DMS153 treated with DMSO at 0.1 percent for 48 hours (cell line): ENCODE results near the gene DGKD.
"Not testable (repeated sequence)": the region's sequence is repeated elsewhere in the genome, so short reads cannot be mapped to it uniquely, and the experiment has no call there.

Source experiments
- DNase-seq: peaks from one replicate; lab custom pipeline; 2025; ENCODE audit not compliant: unreplicated experiment; lab: John Stamatoyannopoulos, UW

The DGKD gene

DNA sequence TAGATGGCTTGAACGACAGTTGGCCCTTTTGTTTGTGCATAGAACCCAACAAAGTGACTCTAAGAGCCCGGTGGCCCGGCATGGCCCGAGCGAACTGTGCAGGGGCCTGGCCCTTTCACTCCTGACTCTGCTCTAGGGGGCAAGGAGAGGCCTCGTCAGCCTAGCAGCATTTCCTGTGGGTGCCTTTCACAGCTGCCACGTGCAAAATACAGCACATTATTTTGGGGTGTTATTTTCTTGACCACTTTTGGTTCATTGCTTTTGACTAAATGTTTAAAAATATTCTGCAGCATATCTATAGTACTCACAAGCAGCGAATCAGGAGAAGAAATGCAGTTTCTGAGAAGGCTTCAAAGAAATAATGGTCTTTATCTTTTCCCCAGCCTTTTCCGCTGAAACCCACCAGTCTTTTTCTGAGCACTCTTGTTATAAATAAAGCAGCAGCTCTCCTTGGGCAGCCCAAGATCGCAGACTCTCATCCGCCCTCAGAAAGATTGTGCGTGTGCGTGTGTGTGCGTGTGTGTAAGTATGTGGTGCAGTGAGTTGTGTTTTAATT is 31.3 kb downstream of the DGKD start:
- no peak for DNase-seq

DNA sequence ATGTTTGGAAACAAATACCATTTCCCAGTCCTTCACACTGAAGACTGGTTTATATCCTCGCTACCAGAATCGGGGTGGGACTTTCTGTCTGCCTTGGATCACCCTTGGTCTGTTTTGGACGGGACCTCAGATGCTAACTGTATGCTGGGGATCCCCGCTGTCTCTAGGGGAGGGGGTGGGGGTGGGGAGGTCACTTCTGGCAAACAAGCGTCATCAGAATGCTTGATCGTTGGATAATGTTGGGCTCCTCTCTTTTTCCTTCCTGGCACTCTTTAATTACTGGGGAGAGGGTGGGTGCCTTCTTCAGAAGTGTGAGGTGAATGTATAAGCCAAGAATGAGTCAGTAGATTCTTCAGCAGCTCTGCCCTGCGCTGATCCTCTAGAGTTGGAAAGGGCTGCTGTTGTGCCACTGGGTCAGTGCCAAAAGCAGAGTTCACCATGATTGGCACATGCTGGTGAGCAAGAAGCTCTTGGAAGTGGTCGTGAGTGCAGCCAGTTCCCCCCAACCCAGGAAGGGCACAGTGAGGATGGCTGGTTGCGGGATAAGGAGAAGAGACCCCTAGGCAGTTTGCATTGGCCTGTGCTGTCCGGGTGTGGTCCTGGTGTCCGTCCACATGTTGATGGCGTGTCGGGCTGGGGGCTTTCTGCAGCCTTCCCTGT is 32.2 kb downstream of the DGKD start:
- DNase-seq, result no peak

DNA sequence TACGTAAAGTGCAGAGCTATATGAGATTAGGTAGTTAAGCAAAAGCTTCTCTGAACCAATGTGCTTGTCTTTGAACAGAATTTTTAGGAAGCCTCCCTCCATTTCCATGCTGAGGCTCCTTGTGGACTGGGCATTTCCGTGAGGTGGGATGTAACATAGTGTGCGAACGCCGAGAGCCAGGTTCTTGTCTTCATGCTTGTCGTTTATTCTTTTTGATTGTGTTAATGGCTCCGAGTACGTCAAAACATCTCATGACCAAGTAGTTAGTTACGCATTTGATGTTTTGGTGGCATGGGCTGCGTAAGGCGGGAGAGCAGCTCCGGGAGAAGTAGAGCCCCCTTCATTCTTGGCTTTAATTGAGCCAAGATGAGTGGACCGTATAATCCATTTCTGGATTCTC is 32.9 kb downstream of the DGKD start:
- DNase-seq, result no peak

DNA sequence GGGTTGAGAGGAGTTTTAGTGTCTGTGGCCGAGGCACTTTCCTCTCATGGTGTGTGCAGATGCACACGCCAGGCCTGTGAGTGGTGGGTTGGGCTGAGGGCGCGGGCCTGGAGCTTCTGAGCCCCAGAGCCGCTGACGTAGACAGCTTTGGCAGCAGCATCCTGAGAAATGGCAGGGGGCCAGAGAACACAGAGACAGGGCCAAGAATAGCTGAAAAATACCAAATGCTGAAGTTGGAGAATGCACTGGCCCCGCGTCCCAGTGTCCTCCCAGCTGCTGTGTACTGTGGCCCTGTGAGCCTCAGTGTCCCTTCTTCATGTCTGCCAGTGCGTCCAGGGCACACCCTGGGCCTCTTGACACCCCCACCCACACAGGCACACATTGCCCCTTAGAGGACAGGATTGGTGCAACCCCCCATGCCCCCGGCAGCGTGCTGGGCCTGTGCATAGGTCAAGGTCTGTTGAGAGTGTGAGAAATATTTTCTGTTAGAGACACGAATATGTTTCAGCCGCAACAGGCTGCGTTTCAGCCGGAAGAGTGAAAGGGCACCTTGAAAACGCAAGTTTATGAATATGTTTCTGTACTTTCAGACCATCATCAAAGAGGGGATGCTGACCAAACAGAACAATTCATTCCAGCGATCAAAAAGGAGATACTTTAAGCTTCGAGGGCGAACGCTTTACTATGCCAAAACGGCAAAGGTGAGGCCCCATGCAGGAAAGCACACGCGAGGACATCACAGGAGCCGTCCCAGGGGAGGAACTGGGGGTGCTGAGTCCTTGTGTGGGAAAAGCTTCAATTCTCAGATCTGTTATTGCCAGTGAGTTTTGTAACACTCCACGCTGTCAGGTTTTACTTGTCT is 33.6 kb downstream of the DGKD start:
- no peak for DNase-seq

DNA sequence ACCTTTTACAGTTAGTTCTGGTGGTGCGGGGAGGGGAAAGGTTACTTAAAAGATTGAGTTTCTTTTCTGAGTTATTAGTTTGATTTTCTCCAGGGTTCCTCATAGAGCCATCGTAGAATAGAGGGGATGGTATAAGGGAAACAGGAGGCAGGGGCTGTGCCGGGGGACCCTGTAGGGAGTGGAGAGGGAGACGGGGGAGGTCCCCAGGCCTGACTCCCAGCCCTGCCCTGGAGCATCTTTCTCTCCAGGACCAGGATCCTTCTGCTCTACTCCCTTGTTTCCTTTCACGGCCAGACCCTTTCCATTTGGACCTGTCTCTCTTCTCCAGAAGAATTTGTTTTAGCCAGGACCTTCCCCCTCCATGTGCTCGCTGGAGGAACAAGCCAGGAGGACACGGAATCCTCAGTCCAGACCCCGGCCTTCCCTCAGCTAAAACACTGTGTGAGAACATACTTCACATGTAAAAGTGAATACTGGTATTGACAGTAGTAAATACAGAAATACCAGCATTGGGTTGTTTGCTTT is 35.4 kb downstream of the DGKD start:
- DNase-seq, result no peak

DNA sequence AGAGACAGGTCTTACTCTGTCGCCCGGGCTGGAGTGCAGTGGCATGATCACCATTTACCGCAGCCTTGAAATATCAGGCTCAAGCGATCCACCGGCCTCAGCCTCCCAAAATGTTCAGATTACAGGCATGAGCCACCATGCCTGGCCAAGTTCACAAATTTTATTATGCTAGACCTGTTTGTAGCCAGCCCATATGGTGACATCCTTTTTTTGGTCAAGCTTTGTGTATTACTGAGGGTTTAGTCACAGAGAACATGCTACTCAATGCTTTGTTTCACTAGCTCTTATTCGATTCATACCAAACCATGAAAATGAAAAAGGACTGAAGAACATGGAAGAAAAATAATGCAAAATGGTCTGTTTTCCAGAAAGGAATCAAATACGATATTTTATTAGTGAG is 41.4 kb downstream of the DGKD start:
- no peak for DNase-seq

DNA sequence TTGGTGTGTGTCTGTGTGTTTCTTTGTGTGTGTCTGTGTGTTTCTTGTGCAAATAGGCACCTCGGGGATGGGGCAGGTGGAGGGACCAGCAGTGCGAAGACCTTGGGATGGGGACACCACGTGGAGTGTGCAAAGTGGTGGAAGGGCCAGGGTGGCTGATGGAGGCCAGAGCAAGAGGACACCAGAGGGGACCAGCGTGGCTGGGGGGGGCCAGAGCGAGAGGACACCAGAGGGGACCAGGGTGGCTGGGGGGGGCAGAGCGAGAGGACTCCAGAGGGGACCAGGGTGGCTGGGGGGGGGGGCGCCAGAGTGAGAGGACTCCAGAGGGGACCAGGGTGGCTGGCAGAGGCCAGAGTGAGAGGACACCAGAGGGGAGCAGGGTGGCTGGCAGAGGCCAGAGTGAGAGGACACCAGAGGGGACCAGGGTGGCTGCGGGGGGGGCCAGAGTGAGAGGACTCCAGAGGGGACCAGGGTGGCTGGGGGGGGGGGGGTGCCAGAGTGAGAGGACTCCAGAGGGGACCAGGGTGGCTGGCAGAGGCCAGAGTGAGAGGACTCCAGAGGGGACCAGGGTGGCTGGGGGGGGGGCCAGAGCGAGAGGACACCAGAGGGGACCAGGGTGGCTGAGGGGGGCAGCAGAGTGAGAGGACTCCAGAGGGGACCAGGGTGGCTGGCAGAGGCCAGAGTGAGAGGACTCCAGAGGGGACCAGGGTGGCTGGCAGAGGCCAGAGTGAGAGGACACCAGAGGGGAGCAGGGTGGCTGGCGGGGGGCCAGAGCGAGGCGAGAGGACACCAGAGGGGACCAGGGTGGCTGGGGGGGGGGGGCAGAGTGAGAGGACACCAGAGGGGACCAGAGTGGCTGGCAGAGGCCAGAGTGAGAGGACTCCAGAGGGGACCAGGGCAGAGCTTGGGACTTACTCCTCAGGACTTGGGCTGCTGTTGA is 42.7 kb downstream of the DGKD start:
- DNase-seq, result not testable (repeated sequence)

DNA sequence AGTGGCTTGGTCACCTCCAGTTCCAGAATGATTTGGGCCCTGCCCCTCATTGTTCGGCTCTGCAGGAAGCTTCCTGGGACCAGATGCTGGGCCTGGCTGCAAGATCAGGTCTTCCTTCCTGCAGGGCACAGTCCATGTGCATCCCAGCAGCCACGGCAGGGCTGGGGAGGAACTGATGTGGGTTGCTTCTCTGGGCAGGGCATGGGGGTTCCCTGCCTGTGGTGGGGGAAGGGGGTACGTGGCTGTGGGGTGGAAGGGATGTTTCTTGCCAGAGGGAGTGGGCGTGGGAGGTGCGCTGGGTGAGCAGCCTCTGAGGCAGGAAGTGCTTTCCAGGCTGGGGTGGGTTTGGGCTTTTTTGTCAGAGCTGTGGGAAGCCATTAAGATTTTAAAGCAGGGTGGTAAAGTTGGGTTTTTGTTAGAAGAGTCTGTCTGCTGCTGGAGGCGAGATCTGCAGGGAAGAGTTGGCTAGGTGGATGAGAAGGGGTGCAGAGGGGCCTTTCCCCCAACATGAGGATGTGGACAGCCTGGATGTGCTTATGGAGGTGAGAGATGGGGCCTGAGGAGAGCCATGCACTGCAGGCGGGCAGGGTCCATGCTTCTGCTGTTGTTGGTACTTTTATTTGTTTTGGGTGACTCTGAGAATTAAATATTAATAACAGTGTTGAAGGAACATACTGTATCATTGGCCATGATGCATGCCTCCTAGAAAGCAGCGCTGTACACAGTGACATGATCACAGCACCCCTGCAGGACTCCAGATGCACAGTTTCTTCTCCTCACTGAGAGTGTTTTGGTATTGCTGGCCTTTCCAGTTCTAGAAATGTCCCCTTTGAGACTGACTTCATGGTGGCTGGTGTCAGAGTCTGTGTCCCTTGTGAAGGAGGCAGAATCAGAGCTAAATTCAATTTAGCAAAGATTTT is 45.3 kb downstream of the DGKD start:
- DNase-seq, result no peak

DNA sequence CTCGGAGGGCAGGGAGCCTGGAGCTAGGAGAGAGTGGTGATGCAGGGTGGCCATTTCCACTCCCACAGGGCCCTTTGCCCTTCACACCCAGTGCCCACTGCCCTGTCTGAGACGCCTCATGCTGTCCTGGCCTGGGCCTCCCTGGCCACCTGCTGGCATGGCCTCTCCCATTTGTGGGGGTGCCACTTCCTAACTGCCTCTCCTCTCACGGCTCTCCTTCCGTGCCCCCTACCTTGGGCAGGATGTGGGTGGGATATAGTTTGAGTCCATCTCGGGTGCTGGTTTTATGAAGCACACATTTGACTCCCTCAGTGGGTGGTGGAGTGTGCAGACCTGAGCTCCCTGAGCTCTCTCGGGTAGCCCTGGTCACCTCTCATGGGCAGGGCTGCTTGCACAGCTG is 46.0 kb downstream of the DGKD start:
- no peak for DNase-seq

DNA sequence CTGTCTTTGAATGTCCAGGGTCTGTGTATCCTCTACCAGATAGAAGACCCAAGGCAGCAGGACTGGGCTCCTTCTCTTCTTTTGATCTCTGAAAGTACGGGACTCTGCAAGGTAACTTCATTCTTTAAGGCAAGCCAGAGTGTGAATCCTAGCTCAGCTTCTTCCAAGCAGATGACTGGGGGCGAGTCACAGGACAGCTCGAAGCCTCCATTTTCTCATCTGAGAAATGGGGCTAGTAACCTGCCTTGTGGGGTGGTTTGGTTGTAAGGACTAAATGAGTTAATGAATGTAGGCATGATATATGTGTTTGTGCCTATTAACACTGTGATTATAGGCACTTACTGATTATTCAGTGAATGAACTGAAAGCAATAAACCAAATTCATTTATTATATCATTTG is 46.7 kb downstream of the DGKD start:
- DNase-seq, result no peak

DNA sequence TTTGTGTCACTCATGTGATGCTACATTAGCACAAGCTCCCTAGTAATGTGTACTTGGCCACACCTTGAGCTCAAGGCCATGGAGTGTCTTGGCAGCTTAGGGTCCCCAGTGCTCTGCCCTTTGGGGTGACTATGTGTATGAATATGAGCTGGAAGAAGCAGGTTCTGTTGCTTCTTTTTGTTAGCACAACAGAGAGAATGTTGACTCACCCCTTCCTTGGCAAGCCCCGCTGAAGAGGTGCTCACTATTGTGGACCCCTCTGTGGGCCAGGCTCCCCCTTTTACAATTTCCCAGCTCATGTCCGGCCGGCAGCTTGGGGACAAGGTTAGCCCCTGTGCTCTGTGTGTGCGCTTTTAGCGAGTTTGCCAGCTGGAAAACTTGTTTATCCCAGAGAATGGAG is 48.1 kb downstream of the DGKD start:
- no peak for DNase-seq

DNA sequence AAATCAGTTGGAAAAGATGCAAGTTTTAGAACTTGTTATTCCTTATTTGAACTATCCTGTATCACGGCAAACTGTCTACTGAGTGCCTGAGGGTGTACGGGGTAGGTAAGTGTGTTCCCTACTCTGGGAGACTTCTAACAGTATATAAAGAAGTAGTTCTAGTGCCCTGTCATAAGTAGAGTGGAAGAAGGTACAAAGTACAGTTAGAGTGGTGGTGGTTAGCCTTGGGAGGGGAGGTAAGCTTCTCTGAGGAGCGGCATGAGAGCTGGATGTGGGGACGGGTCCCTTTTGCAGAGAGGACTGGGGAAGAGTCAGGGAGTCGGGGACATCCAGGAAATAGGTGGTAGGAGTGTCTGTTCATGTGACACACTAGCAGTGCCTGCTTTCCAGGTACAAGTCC is 48.5 kb downstream of the DGKD start:
- no peak for DNase-seq

DNA sequence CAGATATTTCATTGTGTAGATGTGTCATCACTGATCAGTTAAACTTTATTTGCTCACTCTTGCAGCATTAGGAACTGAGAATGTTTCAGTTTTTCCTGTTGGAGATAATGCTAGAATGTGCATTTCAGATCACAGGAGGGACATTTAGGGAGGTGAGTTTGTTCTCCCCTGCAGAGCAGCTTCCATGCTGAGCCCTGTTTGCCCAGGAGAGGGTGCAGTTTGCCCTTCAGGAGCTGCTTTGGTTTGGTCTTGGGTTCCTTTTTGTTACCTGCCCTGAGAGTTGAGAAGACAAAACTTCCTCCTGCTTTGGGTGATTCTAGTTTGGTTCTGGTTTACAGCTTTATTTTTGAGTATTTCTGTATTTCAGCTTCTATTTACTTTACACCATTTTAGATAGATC is 49.9 kb downstream of the DGKD start:
- no peak for DNase-seq

DNA sequence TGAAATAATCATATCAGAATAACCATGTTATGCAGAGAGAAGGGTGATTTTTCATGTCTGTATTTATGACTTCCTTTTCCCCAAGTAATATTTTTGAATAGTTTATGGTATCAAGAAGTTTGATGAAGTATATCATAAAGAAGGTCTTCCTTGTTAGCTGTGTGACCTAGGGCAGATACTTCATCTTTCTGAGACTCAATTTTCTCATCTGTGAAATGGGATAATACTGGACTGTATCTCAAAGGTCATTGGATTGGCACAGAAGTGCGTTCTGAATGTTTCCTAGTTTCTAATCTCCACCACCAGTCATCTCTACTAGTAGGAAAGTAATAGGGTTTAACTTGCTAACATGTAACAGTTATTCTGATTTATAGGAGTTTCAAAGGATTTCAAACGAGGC is 52.6 kb downstream of the DGKD start:
- no peak for DNase-seq

DNA sequence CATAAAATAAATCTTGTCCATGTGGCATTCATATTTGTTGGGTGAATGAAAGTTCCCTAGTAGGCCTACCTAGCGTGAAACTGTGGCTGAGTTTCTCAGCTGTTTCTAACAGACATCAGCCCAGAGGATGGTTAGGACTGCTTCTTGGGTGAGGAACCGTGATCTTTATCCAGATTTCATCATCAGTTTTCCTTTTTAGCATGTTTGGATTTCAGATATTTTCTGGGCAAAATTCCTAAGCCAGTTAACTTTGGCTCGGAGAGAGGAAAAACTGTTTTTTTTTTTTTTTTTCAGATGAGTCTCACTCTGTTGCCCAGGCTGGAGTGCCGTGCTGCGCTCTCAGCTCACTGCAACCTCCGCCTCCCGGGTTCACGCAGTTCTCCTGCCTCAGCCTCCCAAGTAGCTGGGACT is 53.5 kb downstream of the DGKD start:
- DNase-seq, result no peak

DNA sequence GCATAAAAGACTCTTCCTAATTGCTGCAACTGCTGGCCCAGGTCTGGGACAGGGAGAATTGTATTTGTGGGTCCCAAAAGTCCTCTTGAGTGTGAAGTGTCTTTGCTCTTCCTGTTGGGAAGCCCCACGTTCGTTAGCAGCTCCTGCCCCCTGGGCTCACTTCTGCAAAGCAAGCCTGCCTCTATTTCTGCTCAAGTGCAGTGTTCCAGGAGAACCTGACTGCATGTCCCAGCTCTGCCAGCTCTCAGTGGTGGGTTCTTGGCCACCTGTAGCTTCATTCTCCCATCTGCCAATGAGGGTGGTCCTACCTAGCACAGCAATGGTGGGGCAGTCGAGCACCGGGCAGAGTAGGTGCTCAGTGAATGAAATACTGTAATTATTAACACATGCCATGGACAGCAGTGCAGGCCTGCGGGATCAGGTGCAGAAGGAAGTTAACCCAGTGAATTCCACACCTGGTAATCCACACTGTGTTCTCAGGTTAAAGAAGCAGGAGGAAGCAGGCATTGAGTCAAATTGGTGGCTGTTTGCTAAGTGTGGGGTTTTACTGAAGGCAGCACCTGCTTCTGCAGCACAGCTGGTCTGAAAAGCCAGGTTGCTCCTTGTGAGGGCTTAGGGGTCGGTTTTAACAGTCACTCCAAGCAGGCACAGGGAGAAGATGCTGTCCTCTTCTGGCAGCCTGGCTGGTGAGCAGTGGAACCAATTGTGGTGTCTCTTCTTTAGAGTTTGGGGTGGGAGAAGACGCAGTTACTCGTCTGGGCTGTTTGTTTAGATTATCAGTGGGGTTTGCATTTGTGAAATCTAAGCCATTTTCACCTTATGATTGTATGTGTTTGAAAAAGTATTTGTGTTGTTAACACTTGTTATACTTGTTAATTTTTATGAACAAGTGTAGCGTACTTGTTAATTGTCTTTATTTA is 54.3 kb downstream of the DGKD start:
- DNase-seq, result no peak

DNA sequence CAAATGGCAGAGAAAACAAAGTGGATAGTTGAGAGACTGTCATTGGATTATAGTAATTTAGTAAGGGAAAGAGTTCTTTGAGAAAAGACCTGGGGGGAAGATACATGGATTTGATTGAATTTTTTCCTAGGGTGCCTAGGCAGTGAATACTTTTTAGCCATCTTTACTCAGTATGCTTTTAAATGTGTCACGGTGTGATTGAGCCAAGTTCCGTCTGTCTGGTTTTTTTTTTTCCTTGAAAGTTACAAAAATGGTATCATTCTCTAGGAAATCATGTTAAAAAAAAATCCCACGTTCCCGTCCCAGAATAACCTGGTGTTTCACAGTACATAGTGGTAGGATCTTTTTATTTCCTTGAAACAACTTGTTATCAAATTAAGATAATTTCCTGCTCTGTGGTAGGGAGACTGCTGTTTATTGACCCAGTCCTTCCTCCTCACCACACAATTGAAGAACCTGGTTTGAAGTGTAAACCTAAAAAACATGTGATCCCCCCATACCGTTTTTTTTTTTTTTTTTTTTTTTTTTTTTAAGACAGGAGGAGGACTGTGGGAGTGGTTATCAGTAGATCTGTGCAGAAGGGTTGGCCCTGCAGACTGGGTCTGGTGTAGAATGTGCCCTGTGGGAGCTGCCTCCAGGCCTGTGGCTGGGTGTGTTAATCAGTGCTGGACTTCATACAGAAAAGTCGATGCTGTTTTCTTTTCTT is 55.1 kb downstream of the DGKD start:
- no peak for DNase-seq

DNA sequence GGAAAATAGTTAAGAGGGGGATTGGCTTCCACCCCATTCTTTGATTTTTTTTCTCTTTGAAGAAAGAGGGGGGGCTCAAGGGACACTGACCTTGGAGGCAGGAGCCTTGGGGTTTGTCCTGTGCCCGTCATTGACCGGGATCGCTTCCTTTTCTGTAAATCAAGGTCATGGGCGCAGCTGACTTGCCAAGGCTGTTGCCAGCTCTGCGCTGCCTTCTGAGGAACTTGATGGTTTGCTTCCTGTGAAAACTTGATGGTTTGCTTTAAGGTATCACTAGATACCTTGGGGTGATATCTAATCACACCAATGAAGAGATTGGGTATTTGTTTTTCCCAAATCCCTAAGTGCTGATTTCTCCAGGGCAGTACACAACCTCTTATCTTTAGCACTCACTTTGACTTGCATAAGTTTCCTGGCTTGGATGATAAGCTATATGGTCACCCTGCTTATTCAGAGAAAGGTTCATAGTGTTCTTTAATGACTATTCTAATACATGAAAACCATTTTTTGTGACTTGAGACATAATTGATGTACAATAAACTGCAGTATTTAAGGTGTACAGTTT is 56.0 kb downstream of the DGKD start:
- DNase-seq, result no peak
